Thyroid gland (tissue), 4 donors: Measurements from ENCODE around the gene ABCC1. TPM values are rescaled to one million over a fixed set of nuclear protein-coding genes. Genes with fewer than 3 reads are reported as not detected.

Experiments
- DNase-seq, 2 donors: peaks; one replicate each; pipeline ENCODE4 v3.0.0-alpha.2; 2019
- H3K27ac ChIP-seq, 3 donors: fragments of 200-600 bp; sonication (generic); 1 replicate in 2 of 3; 2 replicates in 1 of 3; pipeline ENCODE4 v1.5.1; 2016 to 2019; ENCODE audit warnings: mild to moderate bottlenecking in 1 of 3, moderate library complexity in 1 of 3
- H3K27me3 ChIP-seq: fragments of 200-600 bp; sonication (generic); one replicate; pipeline ENCODE4 v1.5.1; 2019
- H3K36me3 ChIP-seq, 2 donors: fragments of 200-600 bp; sonication (generic); one replicate each; pipeline ENCODE4 v1.5.1; 2016 to 2019
- H3K4me1 ChIP-seq, 2 donors: fragments of 200-600 bp; sonication (generic); one replicate each; pipeline ENCODE4 v1.5.1; 2017 to 2019
- H3K4me3 ChIP-seq, 3 donors: fragments of 200-600 bp; sonication (generic); replicated peaks in 1 of 3; 1 replicate in 2 of 3; 2 replicates in 1 of 3; pipeline ENCODE4 v1.5.1; 2016; ENCODE audit warnings: mild to moderate bottlenecking in 1 of 3
- H3K9me3 ChIP-seq: fragments of 200-600 bp; sonication (generic); one replicate; pipeline ENCODE4 v1.5.1; 2017
- CTCF ChIP-seq, 6 experiments: fragments of 200-600 bp in 3 of 6; fragments of 450-650 bp in 3 of 6; sonication (generic) in 3 of 6; IDR thresholded peaks; one replicate each; pipeline ENCODE4 v1.5.1; 2016 to 2019; ENCODE audit warnings: antibody characterized with exemption in 6 of 6, mild to moderate bottlenecking in 2 of 6, inconsistent platforms in 1 of 6, moderate library complexity in 1 of 6
- POLR2A ChIP-seq, 2 donors: fragments of 450-650 bp; IDR thresholded peaks; one replicate each; pipeline ENCODE4 v1.6.1; 2017; ENCODE audit warnings: antibody characterized with exemption in 2 of 2, mild to moderate bottlenecking in 2 of 2, moderate library complexity in 1 of 2
- WGBS, 2 donors: methylation state at CpG; one replicate each; pipeline ENCODE4 v1.1.5; 2017; 5-methylcytosine and 5-hydroxymethylcytosine counted together
- intact Hi-C: fragments of 100-400 bp; cut with DNase I; formaldehyde crosslinking; loops from one replicate; pipeline ENCODE4 v1.15.1; 2023
- total RNA-seq, 4 donors: library from RNA; depleted of rRNA; stranded (reverse); fragments of >200 nt; gene quantifications; one replicate each; pipeline ENCODE4 v1.2.3, GENCODE V29; 2016

ABCC1 gene
- total RNA-seq, 4 donors from 2014 or later = 42.7 to 76.7 (median 70.1) TPM

GRCh38 chr16:16021646-16021987 lies 72.2 kb downstream of the ABCC1 start:
- DNase-seq = no peak
- Histone ChIP-seq H3K4me1 (peaks cover 36 to 47% of the 10 kb centered on the region in 2 donors), H3K27me3 (no peaks in the 10 kb centered on the region), H3K36me3 (peaks cover 6 to 16% of the 10 kb centered on the region in 2 donors), H3K9me3 (no peaks in the 10 kb centered on the region), H3K4me3 (no peak overlapping the region), H3K27ac (peak overlapping the region; percentile 85 to 92 (median 85))
- intact Hi-C loops = no loop called here
- 60 to 62% methylated on average over 9 of the region's 9 CpGs for WGBS, 2 donors
- TF ChIP-seq CTCF (IDR thresholded peaks at IDR 0.05) (no peak), POLR2A (IDR thresholded peaks at IDR 0.05) (no peak)

GRCh38 chr16:16021988-16022682 lies 72.7 kb downstream of the ABCC1 start:
- Histone ChIP-seq H3K4me3 (no peak overlapping the region), H3K27me3 (no peaks in the 10 kb centered on the region), H3K36me3 (peaks cover 6 to 16% of the 10 kb centered on the region in 2 donors), H3K9me3 (no peaks in the 10 kb centered on the region), H3K4me1 (peaks cover 36 to 52% of the 10 kb centered on the region in 2 donors), H3K27ac (peak overlapping the region; percentile 85 to 92 (median 85))
- peak; percentile 99 for DNase-seq
- intact Hi-C loops = no loop called here
- peak in 1 of 2 donors; percentile 61 for TF ChIP-seq POLR2A (IDR thresholded peaks at IDR 0.05)
- no peak for TF ChIP-seq CTCF (IDR thresholded peaks at IDR 0.05)
- WGBS, 2 donors = 15 to 35% methylated on average over 2 to 7 of the region's 10 CpGs

- no peak overlapping the region for H3K4me3 ChIP-seq
- no peak for DNase-seq
- peak overlapping the region; percentile 85 to 92 (median 85) for H3K27ac ChIP-seq
- H3K9me3 ChIP-seq = no peaks in the 10 kb centered on the region
- peaks cover 37 to 56% of the 10 kb centered on the region in 2 donors for H3K4me1 ChIP-seq
- no peaks in the 10 kb centered on the region for H3K27me3 ChIP-seq
- TF ChIP-seq POLR2A (IDR thresholded peaks at IDR 0.05) = no peak
- no peak for TF ChIP-seq CTCF (IDR thresholded peaks at IDR 0.05)
- intact Hi-C loops = no loop called here
- 52 to 63% methylated on average over 5 of the region's 5 CpGs for WGBS, 2 donors
- H3K36me3 ChIP-seq = peaks cover 6 to 16% of the 10 kb centered on the region in 2 donors
Measured at GRCh38 chr16:16022683-16023064, 73.3 kb downstream of the ABCC1 start.

GRCh38 chr16:16025214-16025968 lies 76.0 kb downstream of the ABCC1 start:
- no peak for TF ChIP-seq CTCF (IDR thresholded peaks at IDR 0.05)
- TF ChIP-seq POLR2A (IDR thresholded peaks at IDR 0.05) = no peak
- 81 to 87% methylated on average over 7 to 11 of the region's 11 CpGs for WGBS, 2 donors
- Histone ChIP-seq H3K36me3 (peaks cover 0 to under 1% of the 10 kb centered on the region in 2 donors), H3K4me1 (peaks cover 62 to 83% of the 10 kb centered on the region in 2 donors), H3K9me3 (no peaks in the 10 kb centered on the region), H3K27me3 (no peaks in the 10 kb centered on the region), H3K4me3 (no peak overlapping the region), H3K27ac (peak overlapping the region; percentile 50 to 95 (median 90))
- DNase-seq = peak in 1 of 2 donors; percentile 23
- intact Hi-C loops = no loop called here
